K562 (cell line): Measurements from ENCODE around the gene PPAN. TPM values are rescaled to one million over a fixed set of nuclear protein-coding genes. Genes with fewer than 3 reads are reported as not detected.

Experiments used
- ATAC-seq: fragments of 200-7000 bp; cut with Tn5 transposase; 3 replicates; pipeline ENCODE4 v1.9.1; 2020; ENCODE audit warnings: moderate library complexity
- BruUV-seq: library from RNA; stranded (reverse); fragments of 400-500 nt; replicated peaks from 2 replicates; lab custom pipeline; 2021; lab: Mats Ljungman, UMichigan
- CTCF ChIA-PET: fragments of 300-600 bp; formaldehyde crosslinking; extraction: SDS; loops from one replicate; lab custom pipeline; 2021; ENCODE audit warnings: low intra/inter-chr PET ratio; lab: Yijun Ruan, JAX
- POLR2A ChIA-PET: fragments of 300-600, 350-650 bp; sonication (Branson Sonifier 250); formaldehyde crosslinking; extraction: SDS; loops from one replicate; lab custom pipeline; 2021; ENCODE audit warnings: antibody characterized with exemption, inconsistent platforms; lab: Yijun Ruan, JAX
- DNase-seq, 4 experiments: peaks; one replicate each; pipeline versions ENCODE4 v3.0.0 to v3.0.0-alpha.2; 2011 to 2018; ENCODE audit warnings: low spot score in 3 of 4, mixed read lengths in 3 of 4; ENCODE audit errors: extremely low read depth in 1 of 4
- FAIRE-seq: peaks from 2 replicates; lab custom pipeline; 2011; peaks lifted over from hg19 to GRCh38; lab: Jason Lieb, UNC
- H2AFZ ChIP-seq: 2 replicates; pipeline ENCODE4 v1.6.0; 2011; ENCODE audit warnings: low read depth, low read length, control low read depth, inconsistent platforms
- H3K27ac ChIP-seq: fragments of 200-600 bp; 3 replicates; pipeline ENCODE4 v1.8.0; 2011; ENCODE audit warnings: low read depth, mild to moderate bottlenecking, control low read depth, inconsistent platforms, low read length, moderate library complexity, mixed read lengths; ENCODE audit errors: extremely low read depth
- H3K27me3 ChIP-seq, 2 experiments: fragments of 300-600 bp in 1 of 2; 2 replicates in 1 of 2; 3 replicates in 1 of 2; pipeline versions ENCODE4 v1.6.0 to v1.8.0; 2011; ENCODE audit warnings: inconsistent platforms in 2 of 2, low read length in 2 of 2, mild to moderate bottlenecking in 1 of 2, mixed read lengths in 1 of 2, moderate library complexity in 1 of 2; ENCODE audit not compliant: control insufficient read depth in 2 of 2, insufficient read depth in 2 of 2
- H3K36me3 ChIP-seq: fragments of 300-600 bp; 3 replicates; pipeline ENCODE4 v1.8.0; 2011; ENCODE audit warnings: mild to moderate bottlenecking, low read length, inconsistent platforms; ENCODE audit not compliant: control insufficient read depth, insufficient read depth
- H3K4me1 ChIP-seq, 2 experiments: fragments of 200-600 bp in 1 of 2; replicated peaks in 1 of 2; 2 replicates in 1 of 2; 3 replicates in 1 of 2; pipeline versions ENCODE4 v1.5.1 to v1.8.0; 2011; ENCODE audit warnings: inconsistent platforms in 2 of 2, low read length in 2 of 2, mild to moderate bottlenecking in 1 of 2, mixed read lengths in 1 of 2, moderate library complexity in 1 of 2; ENCODE audit not compliant: control insufficient read depth in 2 of 2, insufficient read depth in 2 of 2
- H3K4me2 ChIP-seq: 2 replicates; pipeline ENCODE4 v1.6.1; 2011; ENCODE audit warnings: low read length, control low read depth, inconsistent platforms, mixed read lengths; ENCODE audit not compliant: insufficient read depth
- H3K4me3 ChIP-seq: fragments of 200-600 bp; sonication (generic), shearing (Covaris generic); 2 replicates; pipeline ENCODE4 v1.5.1; 2016; ENCODE audit warnings: control low read depth, inconsistent platforms
- H3K79me2 ChIP-seq: fragments of 200-600 bp; 3 replicates; pipeline ENCODE4 v1.8.0; 2011; ENCODE audit warnings: low read length, inconsistent platforms; ENCODE audit not compliant: control insufficient read depth, insufficient read depth
- H3K9ac ChIP-seq, 2 experiments: 2 replicates each; pipeline versions ENCODE4 v1.6.0 to v1.6.1; 2011; ENCODE audit warnings: low read depth in 2 of 2, low read length in 2 of 2, control low read depth in 1 of 2, inconsistent platforms in 1 of 2, mild to moderate bottlenecking in 1 of 2, mixed read lengths in 1 of 2; ENCODE audit not compliant: insufficient read depth in 1 of 2
- H3K9me1 ChIP-seq: one replicate; pipeline ENCODE4 v1.6.0; 2011; ENCODE audit warnings: inconsistent platforms, mild to moderate bottlenecking, low read length, moderate library complexity; ENCODE audit not compliant: control insufficient read depth, insufficient read depth
- H3K9me3 ChIP-seq: replicated peaks from 2 replicates; pipeline ENCODE4 v1.5.1; 2011; ENCODE audit warnings: low read depth, low read length, inconsistent platforms; ENCODE audit not compliant: control insufficient read depth, insufficient read depth
- H4K20me1 ChIP-seq: replicated peaks from 2 replicates; pipeline ENCODE4 v1.6.1; 2011; ENCODE audit warnings: low read length, inconsistent platforms, mixed read lengths; ENCODE audit not compliant: control insufficient read depth, insufficient read depth
- GTF3C2 ChIP-seq: IDR thresholded peaks from 3 replicates; pipeline ENCODE4 v1.6.1; 2011; ENCODE audit warnings: borderline replicate concordance, mild to moderate bottlenecking, moderate library complexity; ENCODE audit not compliant: insufficient read length; ENCODE audit errors: extremely low read depth
- HMG20A ChIP-seq: fragments of 450-650 bp; formaldehyde crosslinking; conservative IDR thresholded peaks from 2 replicates; pipeline ENCODE4 v1.4.0; 2020; ENCODE audit warnings: mild to moderate bottlenecking, mixed read lengths
- MITF ChIP-seq: IDR thresholded peaks from 2 replicates; pipeline ENCODE4 v1.6.1; 2014; ENCODE audit warnings: antibody characterized with exemption
- MTA2 ChIP-seq: fragments of 450-650 bp; IDR thresholded peaks from 2 replicates; pipeline ENCODE4 v1.6.1; 2016; ENCODE audit warnings: low read depth
- NBN ChIP-seq: fragments of 450-650 bp; IDR thresholded peaks from 2 replicates; pipeline ENCODE4 v1.6.1; 2016; ENCODE audit warnings: low read depth, mild to moderate bottlenecking
- PHF8 ChIP-seq: fragments of 200-600 bp; sonication (generic); IDR thresholded peaks from 2 replicates; pipeline ENCODE4 v1.6.1; 2012; ENCODE audit warnings: mixed run types, mild to moderate bottlenecking, inconsistent platforms, low read length, moderate library complexity, borderline replicate concordance
- ZNF584 ChIP-seq: fragments of 200-800 bp; sonication (Bioruptor generic); IDR thresholded peaks from 2 replicates; pipeline ENCODE4 v1.6.1; 2016; ENCODE audit warnings: low read depth, mild to moderate bottlenecking, missing genetic modification characterization, missing compliant biosample characterization
- ZNF668 ChIP-seq: fragments of 250-450 bp; sonication (Bioruptor Pico); IDR thresholded peaks from 2 replicates; pipeline ENCODE4 v1.8.0; 2022; ENCODE audit warnings: mild to moderate bottlenecking, inconsistent platforms
- WGBS: fragments of 100-300 bp; shearing (Covaris generic); methylation state at CpG from one replicate; pipeline ENCODE4 v1.1.6; 2016; ENCODE audit warnings: low coverage, mixed read lengths; ENCODE audit not compliant: insufficient coverage; ENCODE audit errors: missing lambda C conversion rate; 5-methylcytosine and 5-hydroxymethylcytosine counted together
- in situ Hi-C: fragments of 300-500 bp; cut with MboI; formaldehyde crosslinking; loops from 4 replicates; pipeline ENCODE4 v1.15.0; 2018; ENCODE audit warnings: inconsistent platforms, mixed read lengths
- intact Hi-C: fragments of 100-400 bp; cut with micrococcal nuclease; formaldehyde crosslinking; loops from 2 replicates; pipeline ENCODE4 v1.14.2; 2022
- polyA plus RNA-seq, 8 experiments: library from polyadenylated mRNA; depleted of rRNA in 4 of 8; stranded (reverse) in 5 of 8; unstranded in 3 of 8; fragments of >200 nt; fragmentation: Nextera tagmentation in 2 of 8; fragmentation: Illumina TruSeq in 1 of 8; extraction: Ambion mirVana in 2 of 8; extraction: Trizol in 1 of 8; gene quantifications; 2 replicates each; pipeline versions ENCODE4 v1.2.1 to v1.2.3, GENCODE V29; 2011 to 2014; ENCODE audit warnings: inconsistent platforms in 1 of 8, missing spikeins in 1 of 8
- total RNA-seq, 7 experiments: library from RNA; depleted of rRNA in 6 of 7; stranded (reverse); fragments of >200 nt in 6 of 7; fragmentation: Illumina TruSeq in 2 of 7; extraction: Trizol in 2 of 7; gene quantifications; 2 replicates each; pipeline versions ENCODE4 v1.2.1 to v1.2.3, GENCODE V29; 2011 to 2021; ENCODE audit warnings: low replicate concordance in 1 of 7

The PPAN gene
- total and polyA plus RNA-seq, 9 of the 15 experiments (the other 6 are each of a cell fraction or from before 2014, with no cell fraction given), result 2.2 to 129 (median 59.1) TPM

DNA sequence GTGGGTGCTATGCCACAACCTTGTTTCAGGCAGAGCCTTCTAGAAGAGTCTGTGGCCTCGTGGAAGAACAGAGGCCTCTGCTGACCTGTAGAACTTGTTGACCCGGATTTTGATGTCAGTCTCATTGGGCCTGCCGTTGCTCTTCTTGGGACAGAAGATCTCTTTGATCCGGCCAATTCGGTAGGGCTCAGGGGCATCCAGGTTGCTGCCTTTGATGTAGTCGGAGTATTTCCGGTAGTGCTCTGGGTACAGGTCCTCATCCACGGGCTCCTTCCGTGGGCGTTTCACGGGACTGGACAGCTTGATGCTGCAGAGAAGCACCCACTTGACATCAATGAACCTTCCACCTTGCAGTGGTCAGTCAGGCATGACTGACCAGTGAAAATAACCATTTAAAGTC lies 37.5 kb downstream of the PPAN start:
- H4K20me1 ChIP-seq, result peaks cover 5% of the 10 kb centered on the region; the same call in 1 of the 2 replicates
- TF ChIP-seq ZNF668 (CRISPR knock-in tag) (no peak), ZNF584 (CRISPR knock-in tag) (no peak), NBN (no peak), GTF3C2 (no peak), HMG20A (CRISPR knock-in tag) (no peak), MITF (no peak), MTA2 (no peak), PHF8 (no peak)
- TF ChIP-seq, all 486 proteins: peak for 0
- H3K4me1 ChIP-seq, result no peaks in the 10 kb centered on the region
- no TSS peak for BruUV-seq
- POLR2A ChIA-PET, result interaction anchor here (0.7 to 1.4 kb wide), 4 partner anchors 15 to 106 kb away, joined by 3 to 7 read pairs (median 5); no protein-coding TSS in a partner anchor
- no peaks in the 10 kb centered on the region for H3K9me3 ChIP-seq
- no peaks in the 10 kb centered on the region for H3K79me2 ChIP-seq
- CTCF ChIA-PET, result no interaction called here
- no peak overlapping the region for H3K4me3 ChIP-seq
- H3K4me2 ChIP-seq, result no peak overlapping the region
- no peak for ATAC-seq
- in situ Hi-C loops, result no loop called here
- WGBS, result 91% methylated on average over 11 of the region's 11 CpGs
- no peak overlapping the region for H3K9ac ChIP-seq
- H2AFZ ChIP-seq, result no peak overlapping the region
- no peak for DNase-seq
- peaks cover 95% of the 10 kb centered on the region for H3K36me3 ChIP-seq
- intact Hi-C loops, result no loop called here
- H3K27me3 ChIP-seq, result no peaks in the 10 kb centered on the region
- H3K9me1 ChIP-seq, result no peaks in the 10 kb centered on the region
- H3K27ac ChIP-seq, result no peak overlapping the region
- FAIRE-seq, result no peak
